H9 (cell line): ENCODE results near the gene RPL5. TPM values are rescaled to one million over a fixed set of nuclear protein-coding genes. Genes with fewer than 3 reads are reported as not detected.

Experiments
- DNase-seq: peaks from one replicate; pipeline ENCODE4 v3.0.0-alpha.2; 2017
- H2AFZ ChIP-seq: one replicate; pipeline ENCODE4 v1.6.1; 2013; ENCODE audit warnings: mild to moderate bottlenecking, low read length, control low read depth, moderate library complexity
- H2AK5ac ChIP-seq: 2 replicates; pipeline ENCODE4 v1.6.1; 2013; ENCODE audit warnings: low read length, control low read depth, mixed read lengths; ENCODE audit not compliant: insufficient read length
- H2BK120ac ChIP-seq: one replicate; pipeline ENCODE4 v1.6.1; 2013; ENCODE audit warnings: low read depth, mild to moderate bottlenecking, low read length, control low read depth, inconsistent platforms; ENCODE audit not compliant: poor library complexity, severe bottlenecking
- H2BK12ac ChIP-seq: 2 replicates; pipeline ENCODE4 v1.6.1; 2013; ENCODE audit warnings: low read length, control low read depth, mixed read lengths, low read depth; ENCODE audit not compliant: insufficient read length
- H2BK15ac ChIP-seq: 2 replicates; pipeline ENCODE4 v1.6.1; 2013; ENCODE audit warnings: low read depth, low read length, control low read depth
- H2BK20ac ChIP-seq: one replicate; pipeline ENCODE4 v1.6.1; 2013; ENCODE audit warnings: low read depth, mild to moderate bottlenecking, low read length, control low read depth, inconsistent platforms; ENCODE audit not compliant: poor library complexity, severe bottlenecking
- H2BK5ac ChIP-seq: 2 replicates; pipeline ENCODE4 v1.6.1; 2013; ENCODE audit warnings: low read length, control low read depth, mixed read lengths; ENCODE audit not compliant: insufficient read length
- H3K14ac ChIP-seq: 2 replicates; pipeline ENCODE4 v1.6.1; 2013; ENCODE audit warnings: low read length, control low read depth; ENCODE audit not compliant: insufficient read depth
- H3K18ac ChIP-seq: 2 replicates; pipeline ENCODE4 v1.6.1; 2013; ENCODE audit warnings: low read depth, mild to moderate bottlenecking, mixed read lengths, low read length, control low read depth; ENCODE audit not compliant: insufficient read length
- H3K23ac ChIP-seq: 2 replicates; pipeline ENCODE4 v1.6.1; 2013; ENCODE audit warnings: low read length, control low read depth, mixed read lengths, low read depth; ENCODE audit not compliant: insufficient read length
- H3K23me2 ChIP-seq: 2 replicates; pipeline ENCODE4 v1.6.1; 2013; ENCODE audit warnings: low read depth, mild to moderate bottlenecking, mixed read lengths, low read length, control low read depth; ENCODE audit not compliant: insufficient read length, poor library complexity, severe bottlenecking
- H3K27ac ChIP-seq: 2 replicates; pipeline ENCODE4 v1.5.1; 2013; ENCODE audit warnings: low read length, control low read depth, mixed read lengths, low read depth; ENCODE audit not compliant: insufficient read length
- H3K27me3 ChIP-seq: 2 replicates; pipeline ENCODE4 v1.6.1; 2013; ENCODE audit warnings: low read length, control low read depth, inconsistent platforms; ENCODE audit not compliant: insufficient read depth
- H3K4ac ChIP-seq: 2 replicates; pipeline ENCODE4 v1.6.1; 2013; ENCODE audit warnings: low read depth, mild to moderate bottlenecking, control low read depth, inconsistent platforms, low read length, moderate library complexity
- H3K4me1 ChIP-seq: 2 replicates; pipeline ENCODE4 v1.6.1; 2013; ENCODE audit warnings: low read length, control low read depth, inconsistent platforms; ENCODE audit not compliant: insufficient read depth
- H3K4me2 ChIP-seq: 2 replicates; pipeline ENCODE4 v1.6.1; 2013; ENCODE audit warnings: low read length, control low read depth, mixed read lengths; ENCODE audit not compliant: insufficient read length, insufficient read depth
- H3K56ac ChIP-seq: 2 replicates; pipeline ENCODE4 v1.6.1; 2013; ENCODE audit warnings: low read depth, mild to moderate bottlenecking, mixed read lengths, low read length, control low read depth; ENCODE audit not compliant: insufficient read length
- H3K79me1 ChIP-seq: 2 replicates; pipeline ENCODE4 v1.6.1; 2013; ENCODE audit warnings: low read depth, mild to moderate bottlenecking, moderate library complexity, low read length, control low read depth, inconsistent platforms; ENCODE audit not compliant: insufficient read depth, poor library complexity, severe bottlenecking
- H3K79me2 ChIP-seq: 2 replicates; pipeline ENCODE4 v1.6.1; 2013; ENCODE audit warnings: low read length, control low read depth, inconsistent platforms; ENCODE audit not compliant: insufficient read depth
- H3K9ac ChIP-seq: 2 replicates; pipeline ENCODE4 v1.6.1; 2013; ENCODE audit warnings: low read length, control low read depth, mixed read lengths; ENCODE audit not compliant: insufficient read length; ENCODE audit errors: extremely low read depth
- H3K9me3 ChIP-seq: one replicate; pipeline ENCODE4 v1.6.1; 2013; ENCODE audit warnings: low read depth, low read length, inconsistent platforms; ENCODE audit not compliant: control insufficient read depth
- H3T11ph ChIP-seq: one replicate; pipeline ENCODE4 v1.6.1; 2013; ENCODE audit warnings: mild to moderate bottlenecking, low read length, control low read depth, inconsistent platforms
- H4K20me1 ChIP-seq: one replicate; pipeline ENCODE4 v1.6.1; 2013; ENCODE audit not compliant: control insufficient read depth, insufficient read length, insufficient read depth
- H4K5ac ChIP-seq: 2 replicates; pipeline ENCODE4 v1.6.1; 2013; ENCODE audit warnings: low read depth, mild to moderate bottlenecking, mixed read lengths, low read length, control low read depth; ENCODE audit not compliant: insufficient read length
- H4K8ac ChIP-seq: replicated peaks from 2 replicates; pipeline ENCODE4 v1.6.1; 2013; ENCODE audit warnings: low read length, control low read depth, mixed read lengths, low read depth; ENCODE audit not compliant: insufficient read length
- H4K91ac ChIP-seq: 2 replicates; pipeline ENCODE4 v1.6.1; 2013; ENCODE audit warnings: low read depth, mild to moderate bottlenecking, moderate library complexity, mixed read lengths, low read length, control low read depth; ENCODE audit not compliant: insufficient read length
- H3K27ac Mint-ChIP-seq, 3 experiments: 2 replicates in 2 of 3; 3 replicates in 1 of 3; pipeline ENCODE4 v1.8.0; 2020 to 2021; ENCODE audit warnings: mixed read lengths in 3 of 3, mild to moderate bottlenecking in 1 of 3, moderate library complexity in 1 of 3
- H3K27me3 Mint-ChIP-seq: 2 replicates; pipeline ENCODE4 v1.8.0; 2021; ENCODE audit warnings: low read depth, mild to moderate bottlenecking, moderate library complexity, mixed read lengths
- H3K36me3 Mint-ChIP-seq, 3 experiments: 2 replicates in 2 of 3; 3 replicates in 1 of 3; pipeline ENCODE4 v1.8.0; 2020 to 2021; ENCODE audit warnings: low read depth in 3 of 3, mixed read lengths in 3 of 3; ENCODE audit not compliant: insufficient read depth in 1 of 3
- H3K4me1 Mint-ChIP-seq, 2 experiments: 2 replicates each; pipeline ENCODE4 v1.8.0; 2020; ENCODE audit warnings: mixed read lengths in 2 of 2
- H3K4me3 Mint-ChIP-seq, 2 experiments: 2 replicates in 1 of 2; 3 replicates in 1 of 2; pipeline ENCODE4 v1.8.0; 2020 to 2021; ENCODE audit warnings: mild to moderate bottlenecking in 2 of 2, mixed read lengths in 2 of 2, moderate library complexity in 1 of 2
- H3K9me3 Mint-ChIP-seq, 2 experiments: 2 replicates in 1 of 2; 3 replicates in 1 of 2; pipeline ENCODE4 v1.8.0; 2020; ENCODE audit warnings: mild to moderate bottlenecking in 2 of 2, mixed read lengths in 2 of 2, moderate library complexity in 1 of 2
- CTCF ChIP-seq: fragments of 200-600 bp; sonication (generic); conservative IDR thresholded peaks from 3 replicates; pipeline ENCODE4 v1.8.0; 2021; ENCODE audit warnings: antibody characterized with exemption, mild to moderate bottlenecking
- WGBS: extraction: QIAGEN DNeasy Blood & Tissue Kit; methylation state at CpG from one replicate; pipeline ENCODE4 v1.1.7; 2013; ENCODE audit warnings: missing lambda C conversion rate, low lambda C conversion rate, mixed read lengths; ENCODE audit not compliant: insufficient read length; ENCODE audit errors: extremely low coverage; 5-methylcytosine and 5-hydroxymethylcytosine counted together
- total RNA-seq: library from RNA; stranded (reverse); gene quantifications from 2 replicates; pipeline ENCODE4 v1.2.1, GENCODE V29; 2021

Gene RPL5
- total RNA-seq, 1 experiment from 2014 or later: 1,608 TPM

GRCh38 chr1:92887465-92887864 lies 55.6 kb downstream of the RPL5 start:
- peaks cover 24 to 30% of the 10 kb centered on the region in 2 experiments for H3K9me3 Mint-ChIP-seq
- H3K27ac ChIP-seq: no peak overlapping the region
- TF ChIP-seq CTCF: no peak
- no peak overlapping the region for H4K8ac ChIP-seq
- no peak overlapping the region for H3K23ac ChIP-seq
- H4K5ac ChIP-seq: no peak overlapping the region
- no peak overlapping the region for H2AK5ac ChIP-seq
- no peak for DNase-seq
- no peaks in the 10 kb centered on the region for H3K9me3 ChIP-seq
- no peak overlapping the region for H2BK15ac ChIP-seq
- H3K79me1 ChIP-seq: no peaks in the 10 kb centered on the region
- no peak overlapping the region for H3K4ac ChIP-seq
- no peak overlapping the region for H2AFZ ChIP-seq
- no peaks in the 10 kb centered on the region for H3K27me3 ChIP-seq
- no peak overlapping the region for H3K27ac Mint-ChIP-seq
- no peak overlapping the region for H3T11ph ChIP-seq
- no peak overlapping the region for H4K91ac ChIP-seq
- H2BK12ac ChIP-seq: no peak overlapping the region
- 0 out of 4 replicates have a peak, but pooled peaks cover 0 to 2% of the 10 kb centered on the region in 2 experiments for H3K4me1 Mint-ChIP-seq
- H3K4me1 ChIP-seq: no peaks in the 10 kb centered on the region
- no peak overlapping the region for H3K14ac ChIP-seq
- H3K9ac ChIP-seq: no peak overlapping the region
- no peak overlapping the region for H3K56ac ChIP-seq
- H3K4me2 ChIP-seq: no peak overlapping the region
- H2BK5ac ChIP-seq: no peak overlapping the region
- H3K36me3 Mint-ChIP-seq: peaks cover 3 to 11% (median 10%) of the 10 kb centered on the region in 3 experiments; a peak in 4 of 7 replicates
- no peaks in the 10 kb centered on the region for H3K79me2 ChIP-seq
- no peak overlapping the region for H2BK20ac ChIP-seq
- no peak overlapping the region for H3K18ac ChIP-seq
- H3K23me2 ChIP-seq: no peaks in the 10 kb centered on the region
- no peaks in the 10 kb centered on the region for H4K20me1 ChIP-seq
- no peaks in the 10 kb centered on the region; the same call in 1 of the 2 replicates for H3K27me3 Mint-ChIP-seq
- WGBS: no CpG with 5 or more reads among the region's 2 CpGs
- H3K4me3 Mint-ChIP-seq: no peak overlapping the region
- no peak overlapping the region for H2BK120ac ChIP-seq

Other genes with a start within 250 kb of the RPL5 start
- 9.7 and 10.5 TPM in 2 replicates for gene EVI5, start 46.9 kb upstream of the RPL5 start, total RNA-seq
- 3.3 and 3.8 TPM in 2 replicates for gene DIPK1A, start 129.4 kb downstream of the RPL5 start, total RNA-seq
- gene MTF2, start 247.2 kb downstream of the RPL5 start, total RNA-seq: 103 and 110 TPM in 2 replicates